Raji (cell line): ENCODE data around the gene NUP210L.
A peak's percentile ranks its signal among the peaks of the same experiment; 100 is the strongest.

Experiments used
- POLR2A ChIP-seq: IDR thresholded peaks from 2 replicates; pipeline ENCODE4 v1.6.1; 2011; ENCODE audit warnings: low read depth, low read length, control low read depth; ENCODE audit not compliant: insufficient read depth

The NUP210L gene

GRCh38 chr1:154075746-154076145 lies 79.1 kb downstream of the NUP210L start:
- TF ChIP-seq POLR2A = no peak

GRCh38 chr1:154062309-154062708 lies 92.6 kb downstream of the NUP210L start:
- TF ChIP-seq POLR2A = no peak

GRCh38 chr1:154019940-154020339 lies 134.9 kb downstream of the NUP210L start:
- no peak for TF ChIP-seq POLR2A

GRCh38 chr1:154019269-154019668 lies 135.6 kb downstream of the NUP210L start:
- no peak for TF ChIP-seq POLR2A

- no peak for TF ChIP-seq POLR2A
Observed at GRCh38 chr1:154014154-154014907, 140.5 kb downstream of the NUP210L start.

GRCh38 chr1:154012129-154012528 lies 142.7 kb downstream of the NUP210L start:
- no peak for TF ChIP-seq POLR2A

- no peak for TF ChIP-seq POLR2A
Observed at GRCh38 chr1:154006136-154006535, 148.7 kb downstream of the NUP210L start.

- no peak for TF ChIP-seq POLR2A
Observed at GRCh38 chr1:154000420-154000819, 154.5 kb downstream of the NUP210L start.

GRCh38 chr1:153995640-153996039 lies 159.2 kb downstream of the NUP210L start:
- no peak for TF ChIP-seq POLR2A

- no peak for TF ChIP-seq POLR2A
Observed at GRCh38 chr1:153995202-153995601, 159.7 kb downstream of the NUP210L start.

GRCh38 chr1:153991806-153992205 lies 163.1 kb downstream of the NUP210L start:
- no peak for TF ChIP-seq POLR2A

GRCh38 chr1:153991151-153991630 lies 163.7 kb downstream of the NUP210L start:
- TF ChIP-seq POLR2A = no peak

- TF ChIP-seq POLR2A = peak; percentile 100
Observed at GRCh38 chr1:153990468-153991150, 164.3 kb downstream of the NUP210L start, which contains the start of gene RPS27. TSS of gene RPS27 (plus strand) at chr1:153990762. CDS start at chr1:153990797, 35 bp downstream.

- no peak for TF ChIP-seq POLR2A
Observed at GRCh38 chr1:153987621-153988020, 167.3 kb downstream of the NUP210L start.

GRCh38 chr1:153985941-153986761 lies 168.7 kb downstream of the NUP210L start, which contains the start of gene RAB13:
TSS of gene RAB13 (minus strand) at chr1:153986339. CDS start at chr1:153986236, 103 bp downstream.
- no peak for TF ChIP-seq POLR2A
